GM18511 (cell line): ENCODE measurements around the gene DYNLT4.
A peak's percentile ranks its signal among the peaks of the same experiment; 100 is the strongest.
"Not testable (repeated sequence)": the region's sequence is repeated elsewhere in the genome, so short reads cannot be mapped to it uniquely, and the experiment has no call there.

Experiments
- ATAC-seq: cut with Tn5 transposase; IDR thresholded peaks from one replicate; pipeline ENCODE4 v1.9.1; 2021; ENCODE audit warnings: mild to moderate bottlenecking, moderate library complexity; ENCODE audit not compliant: unreplicated experiment

The DYNLT4 gene

DNA sequence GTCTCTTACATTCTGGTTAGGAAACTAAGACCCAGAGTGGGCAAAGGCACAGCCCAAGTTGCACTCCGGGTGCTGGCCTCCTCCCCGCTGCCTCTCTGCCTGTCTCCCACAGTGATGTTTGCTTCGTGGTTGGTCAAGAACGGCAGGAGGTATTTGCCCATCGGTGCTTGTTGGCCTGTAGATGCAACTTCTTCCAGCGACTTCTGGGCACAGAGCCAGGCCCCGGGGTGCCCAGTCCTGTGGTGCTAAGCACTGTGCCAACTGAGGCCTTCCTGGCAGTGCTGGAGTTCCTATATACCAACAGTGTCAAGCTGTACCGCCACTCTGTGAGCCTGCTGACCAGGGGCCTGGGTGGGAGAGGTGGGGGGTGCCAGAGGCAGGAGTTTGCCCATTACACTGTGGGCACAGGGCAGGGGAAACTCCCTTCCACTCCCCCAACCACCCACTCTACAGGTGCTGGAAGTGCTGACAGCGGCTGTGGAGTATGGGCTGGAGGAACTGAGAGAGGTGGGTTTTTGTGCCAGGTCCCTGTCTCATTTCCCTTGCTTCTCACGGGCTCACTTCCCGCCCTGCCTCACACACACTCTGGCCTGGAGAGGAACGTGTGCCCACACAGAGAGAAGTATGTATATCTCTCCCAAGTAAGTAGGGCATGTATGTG is 3.1 kb upstream of the DYNLT4 start:
- ATAC-seq = no peak

DNA sequence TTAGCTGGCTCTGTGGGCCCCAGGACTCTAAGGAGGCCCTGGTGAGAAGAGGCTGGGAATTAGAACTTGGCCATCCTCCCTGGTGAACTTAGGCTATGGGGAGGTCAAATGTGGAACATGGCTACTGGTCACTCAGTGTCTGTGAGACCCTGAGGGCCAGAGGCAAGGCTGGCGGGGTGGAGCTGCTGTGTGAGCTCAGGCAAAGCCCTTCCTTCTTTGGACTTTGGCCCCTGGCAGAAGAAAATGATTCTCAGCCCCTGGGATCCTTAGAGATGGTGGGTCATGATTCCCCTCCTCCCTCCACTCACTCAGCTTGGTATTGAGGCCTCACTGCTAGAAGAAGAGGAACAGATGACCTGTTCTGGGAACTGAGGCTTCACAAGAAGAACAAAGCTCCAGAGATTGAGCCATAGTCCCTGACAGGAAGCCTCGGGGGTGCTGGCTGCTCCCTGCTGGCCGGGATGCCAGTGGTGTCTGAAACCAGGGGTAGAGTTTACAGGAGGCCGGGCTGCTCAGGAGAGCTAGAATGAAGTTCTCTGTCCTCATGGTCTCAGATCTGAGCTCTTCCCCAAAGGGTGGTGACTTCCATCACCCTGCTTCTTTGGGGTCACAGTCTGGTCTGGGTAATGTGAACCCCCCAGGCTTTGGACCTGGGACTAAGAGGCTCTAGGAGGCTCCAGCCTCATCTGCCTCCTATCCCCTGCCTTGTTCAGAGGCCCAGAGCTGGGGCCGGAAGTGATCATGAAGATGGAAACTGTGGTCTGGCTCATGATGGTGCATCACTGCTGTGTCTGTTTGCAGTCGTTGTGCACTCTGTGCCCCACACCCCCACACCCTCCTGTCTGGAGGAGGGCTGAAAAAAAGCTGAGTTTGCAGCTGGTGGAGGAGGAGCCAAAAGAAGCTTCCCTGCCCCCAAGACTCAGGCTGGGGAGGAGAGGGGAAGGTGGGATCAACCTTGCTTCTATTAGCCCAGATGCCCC is 2.1 kb upstream of the DYNLT4 start:
- peak; percentile 59 for ATAC-seq

DNA sequence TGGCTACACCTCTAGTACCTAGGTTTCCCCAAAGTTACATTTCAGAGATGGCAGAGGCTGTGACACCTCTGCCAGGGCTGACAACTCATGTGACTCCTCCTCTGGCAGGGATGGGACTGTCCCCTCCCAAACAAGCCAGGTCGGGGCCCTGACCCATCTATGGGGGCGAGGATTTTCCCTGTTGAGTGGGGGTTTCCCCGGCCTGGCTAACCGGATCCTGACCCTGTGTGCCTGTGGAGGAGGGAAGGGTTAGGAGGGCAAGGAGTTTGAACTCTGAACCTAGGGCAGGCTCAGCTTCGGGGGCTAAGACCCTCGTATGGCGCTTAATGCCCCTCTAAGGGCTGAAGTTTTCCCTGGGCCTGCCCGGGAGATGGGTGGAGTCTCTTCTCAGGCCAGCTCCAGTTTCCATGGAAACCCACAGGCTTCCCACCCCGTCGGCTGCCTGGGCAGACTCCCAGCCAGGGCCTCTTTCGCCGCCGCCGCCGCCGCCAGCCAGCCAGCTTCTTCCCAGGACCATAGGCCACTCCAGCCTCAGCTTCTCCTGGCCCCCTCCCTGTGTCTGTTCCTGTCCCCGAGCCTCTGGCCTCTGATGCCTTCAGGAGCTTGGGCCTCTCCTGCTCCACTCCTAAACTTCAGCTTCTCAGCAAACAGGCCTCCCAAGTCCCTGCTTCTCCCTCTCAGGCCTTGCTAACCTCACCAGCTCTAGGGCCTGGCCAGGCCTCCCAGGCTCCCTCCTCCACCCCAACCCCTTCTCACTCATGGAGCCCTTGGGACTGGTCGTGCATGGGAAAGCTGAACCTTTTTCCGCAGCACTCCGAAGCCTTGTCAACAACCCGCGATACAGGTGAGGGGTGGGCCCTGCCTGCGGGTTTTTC is 1.1 kb upstream of the DYNLT4 start, which contains the start of gene BTBD19:
TSS of gene BTBD19 (plus strand) at position 461 of the 875 bp plus-strand sequence. CDS start at position 759, 298 bp downstream.
- peak; percentile 37 for ATAC-seq

GRCh38 chr1:44807364-44808062 is 362 bp upstream of the DYNLT4 start:
- peak; percentile 49 for ATAC-seq

DNA sequence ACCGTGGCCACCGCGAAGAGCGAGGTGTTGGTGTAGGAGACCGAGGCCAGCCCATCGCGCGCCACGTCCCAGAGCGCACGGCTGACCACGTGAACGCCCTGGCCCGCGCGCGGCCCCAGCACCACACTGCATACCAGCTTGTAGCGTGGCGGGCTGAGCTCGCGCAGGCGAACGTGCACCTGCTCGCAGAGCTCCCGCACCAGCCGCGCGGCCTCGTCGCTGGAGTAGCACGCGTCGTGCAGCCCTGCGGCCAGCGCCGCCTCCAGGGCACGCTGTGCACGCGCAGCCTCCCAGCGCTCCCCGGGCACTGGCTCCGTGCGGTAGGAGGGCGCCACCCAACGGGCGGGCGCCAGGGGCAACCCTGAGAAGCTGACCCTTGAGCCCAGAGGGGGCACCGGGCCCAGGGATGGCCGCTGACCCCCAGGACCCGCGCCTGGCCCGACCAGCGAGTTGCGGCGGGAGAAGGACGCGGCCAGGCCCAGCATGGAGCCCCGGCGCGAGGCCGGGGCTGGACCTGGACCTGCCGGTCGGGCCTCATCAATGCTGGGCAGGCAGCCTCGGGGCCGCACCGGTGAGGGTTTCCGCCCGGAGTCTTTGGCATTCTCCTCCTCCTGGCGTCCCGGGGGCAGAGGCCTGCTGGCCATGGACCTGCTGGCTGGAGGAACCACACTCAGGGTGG is 987 bp downstream of the DYNLT4 start:
- ATAC-seq = no peak

DNA sequence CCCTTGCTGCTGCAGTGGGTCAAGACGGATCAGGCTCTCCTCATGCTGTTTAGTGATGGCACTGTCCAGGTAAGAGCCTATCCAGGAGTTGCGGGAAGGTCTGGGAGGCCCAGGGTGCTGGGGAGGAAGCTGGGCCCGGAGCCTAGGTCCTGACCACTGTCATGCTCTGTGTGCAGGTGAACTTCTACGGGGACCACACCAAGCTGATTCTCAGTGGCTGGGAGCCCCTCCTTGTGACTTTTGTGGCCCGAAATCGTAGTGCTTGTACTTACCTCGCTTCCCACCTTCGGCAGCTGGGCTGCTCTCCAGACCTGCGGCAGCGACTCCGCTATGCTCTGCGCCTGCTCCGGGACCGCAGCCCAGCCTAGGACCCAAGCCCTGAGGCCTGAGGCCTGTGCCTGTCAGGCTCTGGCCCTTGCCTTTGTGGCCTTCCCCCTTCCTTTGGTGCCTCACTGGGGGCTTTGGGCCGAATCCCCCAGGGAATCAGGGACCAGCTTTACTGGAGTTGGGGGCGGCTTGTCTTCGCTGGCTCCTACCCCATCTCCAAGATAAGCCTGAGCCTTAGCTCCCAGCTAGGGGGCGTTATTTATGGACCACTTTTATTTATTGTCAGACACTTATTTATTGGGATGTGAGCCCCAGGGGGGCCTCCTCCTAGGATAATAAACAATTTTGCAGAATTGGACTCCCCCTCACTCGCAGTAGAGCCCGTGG is 1.7 kb downstream of the DYNLT4 start:
- ATAC-seq = no peak

- no peak for ATAC-seq
Measured at GRCh38 chr1:44803312-44804095, 3.6 kb downstream of the DYNLT4 start.

DNA sequence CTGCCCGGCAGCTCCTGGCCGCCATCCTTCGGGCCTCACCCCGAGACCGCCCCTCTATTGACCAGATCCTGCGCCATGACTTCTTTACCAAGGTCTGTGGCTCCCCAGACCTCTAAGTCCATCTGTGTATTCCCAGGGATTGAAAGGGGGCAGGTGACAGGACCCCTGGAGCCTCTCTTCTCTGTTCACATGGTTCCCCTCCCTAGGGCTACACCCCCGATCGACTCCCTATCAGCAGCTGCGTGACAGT is 4.2 kb downstream of the DYNLT4 start:
- ATAC-seq = no peak

DNA sequence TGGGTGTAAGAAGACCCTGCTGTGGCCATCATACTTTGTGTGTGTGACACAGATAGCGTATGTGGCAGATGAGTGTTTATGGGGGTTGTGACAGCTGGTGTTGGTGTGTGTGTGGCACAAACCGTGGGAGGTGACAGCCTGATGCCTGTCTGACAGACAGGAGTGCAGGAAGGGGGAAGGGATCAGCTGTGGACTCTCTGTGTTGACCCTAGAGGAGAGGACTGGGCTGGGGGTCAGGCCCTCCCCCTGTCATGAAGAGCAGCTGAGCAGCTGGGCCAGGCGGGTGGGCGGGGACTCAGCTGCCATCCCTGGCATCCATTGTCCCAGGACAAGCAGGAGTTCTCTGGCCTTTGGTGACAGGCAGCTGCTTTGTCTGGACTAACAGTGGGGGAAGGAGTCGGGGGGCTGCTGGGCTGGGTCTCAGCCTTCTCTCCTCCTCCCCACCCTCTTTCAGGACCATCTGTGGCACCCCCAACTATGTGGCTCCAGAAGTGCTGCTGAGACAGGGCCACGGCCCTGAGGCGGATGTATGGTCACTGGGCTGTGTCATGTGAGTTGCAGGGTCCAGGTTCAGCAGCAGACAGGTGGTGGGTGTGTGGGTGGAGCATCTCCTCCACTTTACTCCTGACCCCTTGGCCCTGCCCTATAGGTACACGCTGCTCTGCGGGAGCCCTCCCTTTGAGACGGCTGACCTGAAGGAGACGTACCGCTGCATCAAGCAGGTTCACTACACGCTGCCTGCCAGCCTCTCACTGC is 4.7 kb downstream of the DYNLT4 start:
- no peak for ATAC-seq

- ATAC-seq = no peak
Measured at GRCh38 chr1:44801491-44802305, 5.5 kb downstream of the DYNLT4 start.

- peak; percentile 89 for ATAC-seq
Measured at GRCh38 chr1:44799770-44800584, 7.2 kb downstream of the DYNLT4 start, which contains the start of gene PLK3. TSS of gene PLK3 (plus strand) at chr1:44800377. CDS start at chr1:44800464, 87 bp downstream.

- ATAC-seq = no peak
Measured at GRCh38 chr1:44798481-44799365, 8.4 kb downstream of the DYNLT4 start.

GRCh38 chr1:44797886-44798285 is 9.3 kb downstream of the DYNLT4 start:
- not testable (repeated sequence) for ATAC-seq

DNA sequence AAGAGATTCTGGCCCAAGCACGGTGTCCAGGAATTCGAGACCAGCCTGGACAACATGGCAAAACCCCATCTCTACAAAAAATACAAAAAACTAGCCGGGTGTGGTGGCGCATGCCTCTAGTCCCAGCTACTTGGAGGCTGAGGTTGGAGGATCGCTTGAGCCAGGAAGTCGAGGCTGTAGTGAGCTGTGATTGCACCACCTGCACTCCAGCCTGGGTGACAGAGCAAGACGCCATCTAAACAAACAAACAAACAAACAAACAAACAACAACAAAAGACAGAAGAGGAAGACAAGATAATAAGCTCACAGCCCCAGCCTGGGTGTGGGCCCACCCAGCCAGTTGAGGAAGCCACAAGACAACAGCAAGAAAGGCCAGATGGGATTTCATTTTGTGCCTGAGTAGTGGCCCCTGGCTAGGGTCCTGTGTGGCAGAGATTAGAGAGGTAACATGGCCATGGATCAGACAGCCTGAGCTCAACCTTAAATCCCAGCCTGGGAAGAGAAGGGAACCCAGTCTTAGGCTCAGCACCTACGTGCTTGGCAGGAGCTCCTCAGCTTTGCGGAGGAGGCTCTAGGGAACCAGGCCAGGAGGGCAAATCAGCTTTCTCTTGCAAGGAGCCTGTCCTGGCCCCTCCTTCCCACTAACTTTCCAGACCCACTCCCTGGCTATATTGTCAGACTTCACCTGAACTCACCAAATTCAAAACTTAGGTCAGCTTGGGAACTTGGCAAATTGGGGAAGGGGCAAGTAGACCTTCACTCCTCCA is 14.2 kb downstream of the DYNLT4 start:
- no peak for ATAC-seq
